ENCODE results near the gene CRYBG3.

Gene CRYBG3

GRCh38 chr3:97916576-97916975 is 94.8 kb downstream of the CRYBG3 start:
- DNase-seq (ENCODE audit: low read depth), result no peak

GRCh38 chr3:97917813-97918536 is 96.2 kb downstream of the CRYBG3 start:
- TF ChIP-seq, protein P1, sequence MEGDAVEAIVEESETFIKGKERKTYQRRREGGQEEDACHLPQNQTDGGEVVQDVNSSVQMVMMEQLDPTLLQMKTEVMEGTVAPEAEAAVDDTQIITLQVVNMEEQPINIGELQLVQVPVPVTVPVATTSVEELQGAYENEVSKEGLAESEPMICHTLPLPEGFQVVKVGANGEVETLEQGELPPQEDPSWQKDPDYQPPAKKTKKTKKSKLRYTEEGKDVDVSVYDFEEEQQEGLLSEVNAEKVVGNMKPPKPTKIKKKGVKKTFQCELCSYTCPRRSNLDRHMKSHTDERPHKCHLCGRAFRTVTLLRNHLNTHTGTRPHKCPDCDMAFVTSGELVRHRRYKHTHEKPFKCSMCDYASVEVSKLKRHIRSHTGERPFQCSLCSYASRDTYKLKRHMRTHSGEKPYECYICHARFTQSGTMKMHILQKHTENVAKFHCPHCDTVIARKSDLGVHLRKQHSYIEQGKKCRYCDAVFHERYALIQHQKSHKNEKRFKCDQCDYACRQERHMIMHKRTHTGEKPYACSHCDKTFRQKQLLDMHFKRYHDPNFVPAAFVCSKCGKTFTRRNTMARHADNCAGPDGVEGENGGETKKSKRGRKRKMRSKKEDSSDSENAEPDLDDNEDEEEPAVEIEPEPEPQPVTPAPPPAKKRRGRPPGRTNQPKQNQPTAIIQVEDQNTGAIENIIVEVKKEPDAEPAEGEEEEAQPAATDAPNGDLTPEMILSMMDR (IDR thresholded peaks at IDR 0.05; ENCODE audit: control insufficient read depth, insufficient read depth, low read depth, low read length, missing control alignments), result no peak
- no peak for DNase-seq (ENCODE audit: low read depth)
- H3K4me3 ChIP-seq (ENCODE audit: control insufficient read depth, low read depth, low read length), result no peak overlapping the region

More at GRCh38 chr3:97916576-97916975, 94.8 kb downstream of the CRYBG3 start:
- TF ChIP-seq, protein P1 (IDR thresholded peaks at IDR 0.05; ENCODE audit: control insufficient read depth, insufficient read depth, low read depth, low read length, missing control alignments), result no peak
- no peak overlapping the region for H3K4me3 ChIP-seq (ENCODE audit: control insufficient read depth, low read depth, low read length)

- TF ChIP-seq, protein P1 (IDR thresholded peaks at IDR 0.05; ENCODE audit: control insufficient read depth, insufficient read depth, low read depth, low read length, missing control alignments), result no peak
- DNase-seq (ENCODE audit: low read depth), result no peak
- H3K4me3 ChIP-seq (ENCODE audit: control insufficient read depth, low read depth, low read length), result no peak overlapping the region
Measured at GRCh38 chr3:97927704-97928103, 105.9 kb downstream of the CRYBG3 start.

GRCh38 chr3:97928986-97929385 is 107.2 kb downstream of the CRYBG3 start:
- no peak overlapping the region for H3K4me3 ChIP-seq (ENCODE audit: control insufficient read depth, low read depth, low read length)
- DNase-seq (ENCODE audit: low read depth), result no peak
- TF ChIP-seq, protein P1 (IDR thresholded peaks at IDR 0.05; ENCODE audit: control insufficient read depth, insufficient read depth, low read depth, low read length, missing control alignments), result no peak

- no peak overlapping the region for H3K4me3 ChIP-seq (ENCODE audit: control insufficient read depth, low read depth, low read length)
- no peak for DNase-seq (ENCODE audit: low read depth)
- TF ChIP-seq, protein P1 (IDR thresholded peaks at IDR 0.05; ENCODE audit: control insufficient read depth, insufficient read depth, low read depth, low read length, missing control alignments), result no peak
Measured at GRCh38 chr3:97930018-97930417, 108.2 kb downstream of the CRYBG3 start.

DNA sequence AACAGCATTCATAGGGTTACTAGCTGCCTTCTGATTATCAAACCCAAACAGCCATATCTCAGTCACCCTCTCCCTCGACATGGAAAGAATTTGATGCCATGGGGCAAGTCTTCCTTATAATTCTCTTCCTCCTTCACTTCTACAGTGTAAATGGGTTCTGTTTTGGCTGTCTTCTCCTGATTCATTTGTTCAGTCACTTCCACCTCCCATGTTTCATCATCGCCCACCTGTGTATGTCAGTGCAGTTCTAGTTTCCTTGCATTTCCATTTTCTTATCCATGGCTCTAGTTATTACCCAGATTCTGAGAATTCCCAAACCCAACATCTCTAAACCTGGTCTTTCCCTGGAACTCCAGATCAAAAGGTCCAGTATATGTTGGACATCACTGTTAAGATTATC is 109.4 kb downstream of the CRYBG3 start:
- DNase-seq (ENCODE audit: low read depth), result no peak
- H3K4me3 ChIP-seq (ENCODE audit: control insufficient read depth, low read depth, low read length), result no peak overlapping the region
- TF ChIP-seq, protein P1 (IDR thresholded peaks at IDR 0.05; ENCODE audit: control insufficient read depth, insufficient read depth, low read depth, low read length, missing control alignments), result no peak
